Panc1 (cell line): Measurements from ENCODE around the gene RAB6B. TPM values are rescaled to one million over a fixed set of nuclear protein-coding genes. Genes with fewer than 3 reads are reported as not detected.

ENCODE experiments used
- ATAC-seq: fragments of 200-7000 bp; cut with Tn5 transposase; 2 replicates; pipeline ENCODE4 v1.9.1; 2020; ENCODE audit warnings: mild to moderate bottlenecking, moderate library complexity
- BruUV-seq: library from RNA; stranded (reverse); fragments of 400-500 nt; replicated peaks from 2 replicates; lab custom pipeline; 2021; lab: Mats Ljungman, UMichigan
- CTCF ChIA-PET: fragments of 300-600 bp; sonication (Branson Sonifier 250); formaldehyde crosslinking; loops from one replicate; lab custom pipeline; 2022; ENCODE audit warnings: antibody characterized with exemption; lab: Charles Lee
- POLR2A ChIA-PET: fragments of 300-600 bp; sonication (Branson Sonifier 250); formaldehyde crosslinking; loops from one replicate; lab custom pipeline; 2022; ENCODE audit warnings: antibody characterized with exemption; lab: Charles Lee
- DNase-seq: peaks from one replicate; pipeline ENCODE4 v3.0.0-alpha.2; 2010; ENCODE audit warnings: low read depth, low spot score
- H3K27ac ChIP-seq: 2 replicates; pipeline ENCODE4 v1.5.1; 2011; ENCODE audit warnings: mild to moderate bottlenecking, low read length, inconsistent platforms
- H3K27me3 ChIP-seq: fragments of 200-500 bp; sonication (Bioruptor generic); 2 replicates; pipeline ENCODE4 v1.6.0; 2014; ENCODE audit warnings: low read length, inconsistent platforms; ENCODE audit not compliant: control insufficient read depth, insufficient read depth
- H3K36me3 ChIP-seq: fragments of 200-500 bp; sonication (Bioruptor generic); 2 replicates; pipeline ENCODE4 v1.5.1; 2014; ENCODE audit warnings: inconsistent platforms, mild to moderate bottlenecking, low read length, moderate library complexity; ENCODE audit not compliant: control insufficient read depth, insufficient read depth
- H3K4me1 ChIP-seq: 2 replicates; pipeline ENCODE4 v1.5.1; 2011; ENCODE audit warnings: inconsistent platforms, mild to moderate bottlenecking, low read length, moderate library complexity; ENCODE audit not compliant: control insufficient read depth, insufficient read depth
- H3K4me3 ChIP-seq, 2 experiments: 2 replicates each; pipeline ENCODE4 v1.5.1; 2011 to 2012; ENCODE audit warnings: low read depth in 2 of 2, low read length in 2 of 2, mild to moderate bottlenecking in 2 of 2, inconsistent platforms in 1 of 2, moderate library complexity in 1 of 2
- H3K9me3 ChIP-seq: fragments of 200-500 bp; sonication (Bioruptor generic); 2 replicates; pipeline ENCODE4 v1.5.1; 2014; ENCODE audit warnings: low read depth, mild to moderate bottlenecking, inconsistent platforms, low read length, moderate library complexity; ENCODE audit not compliant: control insufficient read depth, insufficient read depth
- CTCF ChIP-seq: fragments of 450-650 bp; IDR thresholded peaks from 2 replicates; pipeline ENCODE4 v1.5.1; 2017; ENCODE audit warnings: mild to moderate bottlenecking
- POLR2AphosphoS5 ChIP-seq: IDR thresholded peaks from 2 replicates; pipeline ENCODE4 v1.6.1; 2012; ENCODE audit warnings: mild to moderate bottlenecking, low read depth, low read length, moderate library complexity
- REST ChIP-seq, 2 experiments: IDR thresholded peaks; 2 replicates each; pipeline ENCODE4 v1.6.1; 2011 to 2012; ENCODE audit warnings: low read depth in 2 of 2, control low read depth in 1 of 2, low read length in 1 of 2, mild to moderate bottlenecking in 1 of 2, moderate library complexity in 1 of 2; ENCODE audit not compliant: insufficient read depth in 1 of 2
- SIN3A ChIP-seq: IDR thresholded peaks from 2 replicates; pipeline ENCODE4 v1.6.1; 2012; ENCODE audit warnings: low read depth, mild to moderate bottlenecking, low read length, moderate library complexity, borderline replicate concordance; ENCODE audit not compliant: insufficient read depth
- TCF7L2 ChIP-seq: IDR thresholded peaks from 2 replicates; pipeline ENCODE4 v1.6.1; 2011; ENCODE audit warnings: mild to moderate bottlenecking, low read depth, low read length, inconsistent platforms
- in situ Hi-C: cut with HindIII; loops from 2 replicates; pipeline ENCODE4 v1.10.0; 2016; ENCODE audit warnings: low sequenced_read_pairs, low pct_unique_long_range_greater_than_20kb
- intact Hi-C: fragments of 100-400 bp; cut with micrococcal nuclease; formaldehyde crosslinking; loops from one replicate; pipeline ENCODE4 v1.10.0; 2022; ENCODE audit not compliant: unreplicated experiment
- total RNA-seq: library from RNA; stranded (reverse); gene quantifications from one replicate; pipeline ENCODE4 v1.2.1, GENCODE V29; 2021; ENCODE audit not compliant: unreplicated experiment

Gene RAB6B
- total RNA-seq, 1 experiment from 2014 or later = 49.2 TPM

GRCh38 chr3:133855772-133856171 is 39.9 kb downstream of the RAB6B start:
- H3K27me3 ChIP-seq = no peaks in the 10 kb centered on the region
- no peak for ATAC-seq
- CTCF ChIA-PET = no interaction called here
- no peaks in the 10 kb centered on the region for H3K36me3 ChIP-seq
- DNase-seq = no peak
- intact Hi-C loops (no loop called here), in situ Hi-C loops (no loop called here)
- H3K27ac ChIP-seq = no peak overlapping the region
- no peaks in the 10 kb centered on the region for H3K9me3 ChIP-seq
- no peaks in the 10 kb centered on the region for H3K4me1 ChIP-seq
- POLR2A ChIA-PET = no interaction called here
- TF ChIP-seq SIN3A (no peak), REST (IDR thresholded peaks at IDR 0.05; ENCODE audit: insufficient read depth in 1 of 2, low read depth in 2 of 2, low read length in 1 of 2) (no peak), TCF7L2 (no peak), POLR2AphosphoS5 (no peak), CTCF (no peak)
- no peak overlapping the region for H3K4me3 ChIP-seq
- no TSS peak for BruUV-seq

GRCh38 chr3:133855002-133855370 is 40.7 kb downstream of the RAB6B start:
- no peaks in the 10 kb centered on the region for H3K9me3 ChIP-seq
- intact Hi-C loops (no loop called here), in situ Hi-C loops (no loop called here)
- no peaks in the 10 kb centered on the region for H3K36me3 ChIP-seq
- DNase-seq = no peak
- H3K27ac ChIP-seq = no peak overlapping the region
- ChIA-PET POLR2A (interaction anchor here (0.6 kb wide), 1 partner anchor 1926 kb away, joined by 5 read pairs; no protein-coding TSS in a partner anchor), CTCF (no interaction called here)
- TF ChIP-seq SIN3A (no peak), POLR2AphosphoS5 (no peak), TCF7L2 (no peak), CTCF (no peak), REST (IDR thresholded peaks at IDR 0.05; ENCODE audit: insufficient read depth in 1 of 2, low read depth in 2 of 2, low read length in 1 of 2) (no peak)
- no peak for ATAC-seq
- BruUV-seq = no TSS peak
- no peaks in the 10 kb centered on the region for H3K27me3 ChIP-seq
- no peak overlapping the region for H3K4me3 ChIP-seq
- no peaks in the 10 kb centered on the region for H3K4me1 ChIP-seq
